ENCODE results near the gene TEX54. TPM values are rescaled to one million over a fixed set of nuclear protein-coding genes. Genes with fewer than 3 reads are reported as not detected.
"Not testable (repeated sequence)": the region's sequence is repeated elsewhere in the genome, so short reads cannot be mapped to it uniquely, and the experiment has no call there.

The TEX54 gene
- total and polyA plus RNA-seq, 7 experiments from 2014 or later, result 0.89 to 2.1 (median 1.6) TPM; not detected in 4

DNA sequence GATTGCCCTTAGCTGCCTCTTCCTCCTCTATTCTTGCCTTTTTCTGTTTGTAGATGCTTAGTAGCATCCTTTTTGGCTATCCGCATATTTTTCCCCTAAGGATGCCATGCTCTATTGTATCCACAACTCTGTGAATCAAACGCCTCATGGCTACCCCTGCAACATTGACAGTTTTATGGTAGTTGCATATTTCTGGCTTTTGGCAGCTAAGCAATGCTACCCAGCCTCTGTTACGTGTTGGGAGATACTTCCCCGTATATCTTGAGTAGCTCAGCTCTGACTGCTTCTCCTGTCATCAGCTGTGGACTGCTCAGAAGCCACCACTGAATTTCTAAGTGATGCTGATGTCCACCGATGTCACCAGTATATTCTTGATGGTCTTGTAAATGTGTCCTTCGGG lies 33.0 kb upstream of the TEX54 start:
- ATAC-seq, result no peak
- Histone ChIP-seq H3K27ac (ENCODE audit: low read depth, low read length) (no peak overlapping the region), H3K4me3 (ENCODE audit: low read length) (no peak overlapping the region), H3K9me3 (ENCODE audit: control insufficient read depth in 2 of 3, low read length in 3 of 3) (no peaks in the 10 kb centered on the region), H3K27me3 (ENCODE audit: control insufficient read depth in 2 of 2, insufficient read depth in 2 of 2, low read length in 2 of 2) (no peaks in the 10 kb centered on the region), H3K36me3 (ENCODE audit: control insufficient read depth in 2 of 3, insufficient read depth in 3 of 3, low read length in 3 of 3) (no peaks in the 10 kb centered on the region), H3K4me1 (ENCODE audit: control insufficient read depth in 2 of 2, insufficient read depth in 2 of 2, low read length in 2 of 2) (no peaks in the 10 kb centered on the region)
- no peak overlapping the region for H3K4me3 Mint-ChIP-seq
- H3K9me3 Mint-ChIP-seq, result no peaks in the 10 kb centered on the region
- intact Hi-C loops (cut with micrococcal nuclease), result no loop called here
- H3K27ac Mint-ChIP-seq, result peak overlapping the region in 1 of 9 donors; percentile 23
- no peaks in the 10 kb centered on the region for H3K27me3 Mint-ChIP-seq
- DNase-seq, result no peak
- H3K36me3 Mint-ChIP-seq, result no peaks in the 10 kb centered on the region
- POLR2A ChIA-PET, result interaction anchor here (0.6 to 2.9 kb wide), 7 partner anchors 9 to 137 kb away, joined by 3 to 16 read pairs (median 6); partner anchors contain the start of genes SLC3A2, TMEM179B, TTC9C and WDR74
- CTCF ChIA-PET, result interaction anchor here (0.7 to 5.5 kb wide), 3 partner anchors 11 to 112 kb away, joined by 3 to 33 read pairs (median 3); partner anchors contain the start of gene ZBTB3
- H3K4me1 Mint-ChIP-seq, result peaks cover 0 to 21% (median 6%) of the 10 kb centered on the region in 7 donors

DNA sequence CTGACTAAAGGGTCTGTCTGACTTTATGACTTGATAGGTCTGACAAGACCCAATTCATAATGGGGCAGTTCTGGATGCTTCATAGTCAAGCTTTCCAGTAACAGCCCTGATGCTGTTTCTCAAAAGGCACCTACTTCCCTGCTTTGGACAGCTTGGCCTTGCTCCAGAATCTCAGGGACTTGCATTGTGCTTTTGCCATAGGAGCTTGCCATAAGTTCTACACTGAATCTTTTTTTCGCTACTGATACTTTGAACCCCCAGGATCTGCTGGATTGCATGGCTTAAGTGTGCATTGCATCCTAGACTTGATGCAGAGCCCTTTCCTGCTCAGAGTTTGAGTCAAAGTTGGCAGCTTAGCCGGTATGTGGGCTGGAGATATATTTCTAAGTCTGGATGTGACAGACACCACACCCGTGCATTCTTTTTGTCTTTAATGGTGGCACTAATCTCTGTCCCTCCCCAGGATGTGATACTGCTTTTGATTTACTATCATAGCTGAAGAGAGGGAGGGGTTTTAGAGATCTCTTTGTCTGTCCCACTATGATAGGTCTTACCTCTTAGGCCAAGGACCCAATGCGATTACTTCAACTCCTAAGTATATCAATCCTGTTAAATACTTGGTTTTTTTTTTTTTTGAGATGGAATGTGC lies 31.2 kb upstream of the TEX54 start:
- no peak overlapping the region for H3K4me3 ChIP-seq (ENCODE audit: low read length)
- H3K27ac ChIP-seq (ENCODE audit: low read depth, low read length), result no peak overlapping the region
- DNase-seq (no peak), ATAC-seq (no peak)
- peak overlapping the region in 1 of 9 donors; percentile 36 for H3K27ac Mint-ChIP-seq
- H3K4me1 ChIP-seq (ENCODE audit: control insufficient read depth in 2 of 2, insufficient read depth in 2 of 2, low read length in 2 of 2), result no peaks in the 10 kb centered on the region
- no peaks in the 10 kb centered on the region for H3K9me3 Mint-ChIP-seq
- H3K27me3 Mint-ChIP-seq, result no peaks in the 10 kb centered on the region
- POLR2A ChIA-PET, result interaction anchor here (0.5 to 2.7 kb wide), 11 partner anchors 9 to 439 kb away, joined by 3 to 12 read pairs (median 4); partner anchors contain the start of genes EEF1G, POLR2G, SLC3A2 and TMEM179B
- H3K4me1 Mint-ChIP-seq, result peaks cover 0 to 34% (median 6%) of the 10 kb centered on the region in 7 donors
- CTCF ChIA-PET, result interaction anchor here (0.5 to 5.5 kb wide), 9 partner anchors 9 to 814 kb away, joined by 3 to 33 read pairs (median 5); partner anchors contain the start of genes NXF1, SLC3A2, TUT1 and ZBTB3
- H3K4me3 Mint-ChIP-seq, result no peak overlapping the region
- peaks cover 0 to 1% (median 0%) of the 10 kb centered on the region in 5 donors for H3K36me3 Mint-ChIP-seq
- no peaks in the 10 kb centered on the region for H3K27me3 ChIP-seq (ENCODE audit: control insufficient read depth in 2 of 2, insufficient read depth in 2 of 2, low read length in 2 of 2)
- intact Hi-C loops (cut with micrococcal nuclease), result loop anchor here in 1 of 2 donors (2.0 to 5.0 kb wide), 2 partner anchors 31 to 192 kb away; partner anchors contain the start of genes LBHD1, STX5, TEX54 and UQCC3
- H3K36me3 ChIP-seq (ENCODE audit: control insufficient read depth in 2 of 3, insufficient read depth in 3 of 3, low read length in 3 of 3), result no peaks in the 10 kb centered on the region
- H3K9me3 ChIP-seq (ENCODE audit: control insufficient read depth in 2 of 3, low read length in 3 of 3), result no peaks in the 10 kb centered on the region

DNA sequence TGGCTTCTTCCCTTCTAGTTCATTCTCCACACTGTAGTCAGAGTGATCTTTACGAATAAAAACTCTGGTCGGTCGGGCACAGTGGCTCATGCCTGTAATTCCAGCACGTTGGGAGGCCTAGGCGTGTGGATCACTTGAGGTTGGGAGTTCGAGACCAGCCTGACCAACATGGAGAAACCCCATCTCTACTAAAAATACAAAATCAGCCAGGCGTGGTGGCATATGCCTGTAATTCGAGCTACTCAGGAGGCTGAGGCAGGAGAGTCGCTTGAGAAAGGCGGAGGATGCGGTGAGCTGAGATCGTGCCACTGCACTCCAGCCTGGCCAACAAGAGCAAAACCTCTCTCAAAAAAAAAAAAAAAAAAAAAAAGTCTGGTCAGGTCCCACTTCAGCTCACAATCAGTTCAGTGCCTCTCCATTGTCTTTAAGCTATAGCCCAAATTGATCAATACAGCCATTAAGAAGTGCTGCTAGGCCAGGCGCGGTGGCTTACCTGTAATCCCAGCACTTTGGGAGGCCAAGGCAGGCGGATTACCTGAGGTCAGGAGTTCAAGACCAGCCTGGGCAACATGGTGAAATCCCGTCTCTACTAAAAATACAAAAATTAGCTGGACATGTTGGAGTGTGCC lies 29.0 kb upstream of the TEX54 start:
- H3K36me3 ChIP-seq (ENCODE audit: control insufficient read depth in 2 of 3, insufficient read depth in 3 of 3, low read length in 3 of 3); H3K9me3 ChIP-seq (ENCODE audit: control insufficient read depth in 2 of 3, low read length in 3 of 3); H3K27ac ChIP-seq (ENCODE audit: low read depth, low read length); H3K4me3 ChIP-seq (ENCODE audit: low read length); H3K4me3 Mint-ChIP-seq; H3K36me3 Mint-ChIP-seq; ATAC-seq; H3K27me3 ChIP-seq (ENCODE audit: control insufficient read depth in 2 of 2, insufficient read depth in 2 of 2, low read length in 2 of 2); H3K27me3 Mint-ChIP-seq; DNase-seq; H3K4me1 ChIP-seq (ENCODE audit: control insufficient read depth in 2 of 2, insufficient read depth in 2 of 2, low read length in 2 of 2); H3K9me3 Mint-ChIP-seq: not testable (repeated sequence)
- CTCF ChIA-PET, result interaction anchor here (0.6 to 5.5 kb wide), 12 partner anchors 10 to 641 kb away, joined by 3 to 33 read pairs (median 4); partner anchors contain the start of gene TUT1
- POLR2A ChIA-PET, result interaction anchor here (0.6 to 2.5 kb wide), 13 partner anchors 8 to 440 kb away, joined by 3 to 17 read pairs (median 3); partner anchors contain the start of genes C11orf98, CSKMT, HNRNPUL2 and TMEM179B
- Mint-ChIP-seq H3K4me1 (peaks cover 6 to 49% (median 12%) of the 10 kb centered on the region in 7 donors), H3K27ac (peak overlapping the region in 2 of 9 donors; percentile 28 to 58)
- intact Hi-C loops (cut with micrococcal nuclease), result loop anchor here (1.0 to 5.0 kb wide), 13 partner anchors 20 to 481 kb away; partner anchors contain the start of genes HNRNPUL2 (in 1 of the 2), LBHD1 (in 1 of the 2), NXF1 (in 1 of the 2) and STX5 (in 1 of the 2)

DNA sequence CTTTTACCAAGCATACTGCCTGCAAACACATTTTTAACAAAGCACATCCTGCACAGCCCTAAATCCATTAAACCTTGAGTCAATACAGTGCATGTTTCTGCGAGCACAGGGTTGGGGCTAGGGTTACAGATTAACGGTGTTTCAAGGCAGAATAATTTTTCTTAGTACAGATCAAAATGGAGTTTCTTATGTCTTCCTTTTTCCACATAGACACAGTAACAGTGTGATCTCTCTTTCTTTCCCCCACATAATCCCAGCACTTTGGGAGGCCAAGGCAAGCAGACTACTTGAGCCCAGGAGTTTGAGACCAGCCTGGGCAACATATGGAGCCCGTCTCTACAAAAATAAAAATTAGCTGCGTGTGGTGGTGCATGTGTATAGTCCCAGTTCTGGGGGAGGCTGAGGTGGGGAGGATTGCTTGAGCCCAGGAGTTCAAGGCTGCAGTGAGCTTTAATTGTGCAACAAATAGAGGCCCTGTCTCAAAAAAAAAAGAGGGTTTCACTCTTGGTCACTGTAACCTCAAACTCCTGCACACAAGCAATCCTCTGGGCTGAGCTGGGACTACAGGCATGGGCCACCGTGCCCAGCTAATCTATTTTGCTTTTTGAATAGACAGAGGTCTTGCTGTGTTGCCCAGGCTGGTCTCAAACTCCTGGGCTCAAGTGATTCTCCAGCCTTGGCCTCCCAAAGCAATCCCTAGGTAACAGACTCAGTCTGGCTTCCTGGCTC lies 28.4 kb upstream of the TEX54 start:
- ATAC-seq (no peak), DNase-seq (no peak)
- Mint-ChIP-seq H3K36me3 (peaks cover 0 to 1% (median 0%) of the 10 kb centered on the region in 5 donors), H3K27ac (peak overlapping the region in 2 of 9 donors; percentile 58 to 59), H3K4me3 (no peak overlapping the region), H3K27me3 (peaks cover 0 to under 1% (median 0%) of the 10 kb centered on the region in 5 donors), H3K9me3 (peaks cover 0 to 2% (median 0%) of the 10 kb centered on the region in 11 donors), H3K4me1 (peaks cover 7 to 54% (median 17%) of the 10 kb centered on the region in 7 donors)
- Histone ChIP-seq H3K4me1 (ENCODE audit: control insufficient read depth in 2 of 2, insufficient read depth in 2 of 2, low read length in 2 of 2) (peaks cover 5 to 8% of the 10 kb centered on the region in 2 donors), H3K27ac (ENCODE audit: low read depth, low read length) (no peak overlapping the region), H3K4me3 (ENCODE audit: low read length) (no peak overlapping the region), H3K36me3 (ENCODE audit: control insufficient read depth in 2 of 3, insufficient read depth in 3 of 3, low read length in 3 of 3) (no peaks in the 10 kb centered on the region), H3K27me3 (ENCODE audit: control insufficient read depth in 2 of 2, insufficient read depth in 2 of 2, low read length in 2 of 2) (no peaks in the 10 kb centered on the region), H3K9me3 (ENCODE audit: control insufficient read depth in 2 of 3, low read length in 3 of 3) (no peaks in the 10 kb centered on the region)
- intact Hi-C loops (cut with micrococcal nuclease), result loop anchor here in 1 of 2 donors (5.0 kb wide), 1 partner anchor 189 kb away; the partner anchor contains the start of genes LBHD1 and UQCC3
- CTCF ChIA-PET, result interaction anchor here (0.6 to 5.5 kb wide), 6 partner anchors 20 to 640 kb away, joined by 4 to 33 read pairs (median 6); partner anchors contain the start of gene TUT1
- POLR2A ChIA-PET, result interaction anchor here (0.6 to 2.5 kb wide), 10 partner anchors 7 to 196 kb away, joined by 3 to 17 read pairs (median 4); partner anchors contain the start of genes C11orf98, CSKMT, HNRNPUL2 and TMEM179B

DNA sequence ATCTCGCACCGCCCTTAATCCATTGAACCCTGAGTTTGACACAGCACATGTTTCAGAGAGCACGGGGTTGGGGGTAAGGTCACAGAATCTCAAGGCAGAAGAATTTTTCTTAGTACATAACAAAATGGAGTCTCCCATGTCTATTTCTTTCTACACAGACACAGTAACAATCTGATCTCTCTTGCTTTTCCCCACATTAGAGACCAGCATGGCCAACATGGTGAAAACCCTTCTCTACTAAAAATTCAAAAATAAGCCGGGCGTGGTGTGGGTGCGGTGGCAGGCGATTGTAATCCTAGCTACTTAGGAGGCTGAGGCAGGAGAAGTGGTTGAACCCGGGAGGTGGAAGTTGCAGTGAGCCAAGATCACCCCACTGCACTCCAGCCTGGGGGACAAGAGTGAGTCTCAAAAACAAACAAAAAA lies 26.7 kb upstream of the TEX54 start:
- H3K4me3 Mint-ChIP-seq; H3K27ac ChIP-seq (ENCODE audit: low read depth, low read length); H3K27me3 ChIP-seq (ENCODE audit: control insufficient read depth in 2 of 2, insufficient read depth in 2 of 2, low read length in 2 of 2); DNase-seq; H3K4me3 ChIP-seq (ENCODE audit: low read length); H3K4me1 ChIP-seq (ENCODE audit: control insufficient read depth in 2 of 2, insufficient read depth in 2 of 2, low read length in 2 of 2); H3K27me3 Mint-ChIP-seq; CTCF ChIA-PET; POLR2A ChIA-PET; H3K9me3 ChIP-seq (ENCODE audit: control insufficient read depth in 2 of 3, low read length in 3 of 3); H3K36me3 ChIP-seq (ENCODE audit: control insufficient read depth in 2 of 3, insufficient read depth in 3 of 3, low read length in 3 of 3); ATAC-seq: not testable (repeated sequence)
- Mint-ChIP-seq H3K27ac (peak overlapping the region in 2 of 9 donors; percentile 8 to 62), H3K9me3 (peaks cover 0 to 10% (median 0%) of the 10 kb centered on the region in 11 donors), H3K4me1 (peaks cover 13 to 69% (median 27%) of the 10 kb centered on the region in 7 donors), H3K36me3 (peaks cover 5 to 16% (median 11%) of the 10 kb centered on the region in 5 donors)
- intact Hi-C loops (cut with micrococcal nuclease), result loop anchor here in 1 of 2 donors (5.0 kb wide), 2 partner anchors 257 to 287 kb away; partner anchors contain the start of genes EEF1G and MTA2
